Esophagus muscularis mucosa (tissue), 4 donors: ENCODE data around the gene SLC2A13. TPM values are rescaled to one million over a fixed set of nuclear protein-coding genes. Genes with fewer than 3 reads are reported as not detected.

Experiments used
- DNase-seq: peaks from one replicate; pipeline ENCODE4 v3.0.0-alpha.2; 2017; ENCODE audit errors: extremely low spot score
- H3K27ac ChIP-seq, 4 donors: fragments of 200-600 bp; sonication (generic); replicated peaks in 1 of 4; 1 replicate in 3 of 4; 2 replicates in 1 of 4; pipeline ENCODE4 v1.5.1; 2016 to 2019; ENCODE audit warnings: mild to moderate bottlenecking in 1 of 4
- H3K27me3 ChIP-seq, 4 donors: fragments of 200-600 bp; sonication (generic); one replicate each; pipeline versions ENCODE4 v1.5.1 to v1.6.0; 2016 to 2019
- H3K36me3 ChIP-seq, 4 donors: fragments of 200-600 bp; sonication (generic); one replicate each; pipeline ENCODE4 v1.5.1; 2016 to 2019
- H3K4me1 ChIP-seq, 4 donors: fragments of 200-600 bp; sonication (generic); one replicate each; pipeline ENCODE4 v1.5.1; 2016 to 2019
- H3K4me3 ChIP-seq, 4 donors: fragments of 200-600 bp; sonication (generic); 1 replicate in 2 of 4; 2 replicates in 2 of 4; pipeline ENCODE4 v1.5.1; 2016 to 2019; ENCODE audit warnings: mild to moderate bottlenecking in 4 of 4, moderate library complexity in 1 of 4
- H3K9me3 ChIP-seq, 4 donors: fragments of 200-600 bp; sonication (generic); 1 replicate in 3 of 4; 2 replicates in 1 of 4; pipeline ENCODE4 v1.5.1; 2016 to 2019
- CTCF ChIP-seq, 3 experiments: fragments of 200-600 bp in 2 of 3; fragments of 450-650 bp in 1 of 3; sonication (generic) in 2 of 3; IDR thresholded peaks; one replicate each; pipeline ENCODE4 v1.5.1; 2017 to 2019; ENCODE audit warnings: antibody characterized with exemption in 3 of 3, mild to moderate bottlenecking in 2 of 3, moderate library complexity in 1 of 3
- EP300 ChIP-seq: sonication (generic); formaldehyde crosslinking; IDR thresholded peaks from one replicate; pipeline ENCODE4 v1.6.1; 2017; ENCODE audit warnings: antibody characterized with exemption
- POLR2A ChIP-seq: fragments of 450-650 bp; IDR thresholded peaks from one replicate; pipeline ENCODE4 v1.6.1; 2017; ENCODE audit warnings: antibody characterized with exemption, moderate library complexity, mild to moderate bottlenecking, low read depth
- POLR2AphosphoS5 ChIP-seq, 2 donors: sonication (generic); formaldehyde crosslinking; IDR thresholded peaks; one replicate each; pipeline ENCODE4 v1.6.1; 2017; ENCODE audit warnings: antibody characterized with exemption in 2 of 2
- WGBS: methylation state at CpG from one replicate; pipeline ENCODE4 v1.1.5; 2018; 5-methylcytosine and 5-hydroxymethylcytosine counted together
- intact Hi-C: fragments of 100-400 bp; cut with DNase I; formaldehyde crosslinking; loops from one replicate; pipeline ENCODE4 v1.15.1; 2023
- total RNA-seq, 4 donors: library from RNA; depleted of rRNA; stranded (reverse); fragments of >200 nt; gene quantifications; one replicate each; pipeline versions ENCODE4 v1.1.0 to v1.2.1, GENCODE V29; 2016

SLC2A13 gene
- total RNA-seq, 4 donors from 2014 or later = 19.6 to 25.7 (median 21.4) TPM

- TF ChIP-seq CTCF (IDR thresholded peaks at IDR 0.05) (no peak), POLR2AphosphoS5 (IDR thresholded peaks at IDR 0.05) (no peak), POLR2A (no peak), EP300 (no peak)
These were observed 270.1 kb downstream of the SLC2A13 start for GRCh38 chr12:39835517-39836489.

GRCh38 chr12:39831587-39832315 is 274.1 kb downstream of the SLC2A13 start:
- H3K36me3 ChIP-seq = peaks cover 0 to 7% (median 3%) of the 10 kb centered on the region in 4 donors
- TF ChIP-seq POLR2A = no peak
- no peak for TF ChIP-seq CTCF (IDR thresholded peaks at IDR 0.05)
- TF ChIP-seq EP300 = no peak
- no peak for TF ChIP-seq POLR2AphosphoS5 (IDR thresholded peaks at IDR 0.05)
- no peak overlapping the region for H3K27ac ChIP-seq
- H3K27me3 ChIP-seq = no peaks in the 10 kb centered on the region
- H3K4me1 ChIP-seq = peaks cover 0 to 2% (median 0%) of the 10 kb centered on the region in 4 donors
- no peaks in the 10 kb centered on the region for H3K9me3 ChIP-seq
- H3K4me3 ChIP-seq = no peak overlapping the region
- WGBS = 38% methylated on average over 1 of the region's 1 CpG
- no peak for DNase-seq
- intact Hi-C loops = no loop called here

More at GRCh38 chr12:39835517-39836489, 270.1 kb downstream of the SLC2A13 start:
- Histone ChIP-seq H3K9me3 (no peaks in the 10 kb centered on the region), H3K4me3 (no peak overlapping the region), H3K27me3 (no peaks in the 10 kb centered on the region), H3K36me3 (no peaks in the 10 kb centered on the region), H3K4me1 (peaks cover 0 to 2% (median 0%) of the 10 kb centered on the region in 4 donors), H3K27ac (no peak overlapping the region)
- WGBS = 88% methylated on average over 4 of the region's 4 CpGs
- DNase-seq = no peak
- intact Hi-C loops = no loop called here

GRCh38 chr12:39830852-39831520 is 274.9 kb downstream of the SLC2A13 start:
- DNase-seq = no peak
- WGBS = 94% methylated on average over 5 of the region's 5 CpGs

GRCh38 chr12:39830171-39830570 is 275.7 kb downstream of the SLC2A13 start:
- H3K36me3 ChIP-seq = peaks cover 0 to 7% (median 3%) of the 10 kb centered on the region in 4 donors
- H3K27me3 ChIP-seq = no peaks in the 10 kb centered on the region
- 85% methylated on average over 4 of the region's 4 CpGs for WGBS
- H3K4me3 ChIP-seq = no peak overlapping the region
- no peak for TF ChIP-seq POLR2A
- TF ChIP-seq CTCF (IDR thresholded peaks at IDR 0.05) = no peak
- no peak for TF ChIP-seq EP300
- no peak for TF ChIP-seq POLR2AphosphoS5 (IDR thresholded peaks at IDR 0.05)
- H3K4me1 ChIP-seq = peaks cover 0 to 2% (median 0%) of the 10 kb centered on the region in 4 donors
- H3K27ac ChIP-seq = no peak overlapping the region
- no peaks in the 10 kb centered on the region for H3K9me3 ChIP-seq
- intact Hi-C loops = no loop called here
- DNase-seq = no peak

More at GRCh38 chr12:39830852-39831520, 274.9 kb downstream of the SLC2A13 start:
- peaks cover 0 to 2% (median 0%) of the 10 kb centered on the region in 4 donors for H3K4me1 ChIP-seq
- H3K27ac ChIP-seq = no peak overlapping the region
- intact Hi-C loops = no loop called here
- no peaks in the 10 kb centered on the region for H3K27me3 ChIP-seq
- H3K4me3 ChIP-seq = no peak overlapping the region
- no peaks in the 10 kb centered on the region for H3K9me3 ChIP-seq
- H3K36me3 ChIP-seq = peaks cover 0 to 7% (median 3%) of the 10 kb centered on the region in 4 donors
- no peak for TF ChIP-seq POLR2AphosphoS5 (IDR thresholded peaks at IDR 0.05)
- no peak for TF ChIP-seq CTCF (IDR thresholded peaks at IDR 0.05)
- no peak for TF ChIP-seq EP300
- no peak for TF ChIP-seq POLR2A
